ENCODE measurements around the gene CEP152.
"Not testable (repeated sequence)": the region's sequence is repeated elsewhere in the genome, so short reads cannot be mapped to it uniquely, and the experiment has no call there.

CEP152 gene

GRCh38 chr15:48796930-48797329 lies 13.9 kb downstream of the CEP152 start:
- no peaks in the 10 kb centered on the region for H3K9me3 ChIP-seq (ENCODE audit: control insufficient read depth, low read length)
- no peaks in the 10 kb centered on the region for H3K27me3 ChIP-seq (replicated peaks; ENCODE audit: control insufficient read depth, insufficient read depth, low read length, poor library complexity, severe bottlenecking)
- no peaks in the 10 kb centered on the region for H3K4me1 ChIP-seq (ENCODE audit: control insufficient read depth, insufficient read depth, low read length, poor library complexity, severe bottlenecking)
- H3K4me3 ChIP-seq (ENCODE audit: insufficient read depth, low read depth, low read length, poor library complexity, severe bottlenecking), result no peak overlapping the region
- no peak for DNase-seq
- H3K27ac ChIP-seq (ENCODE audit: insufficient read depth, low read length, poor library complexity, severe bottlenecking), result no peak overlapping the region
- H3K36me3 ChIP-seq (ENCODE audit: control insufficient read depth, insufficient read depth, low read length), result no peaks in the 10 kb centered on the region

- no peak overlapping the region for H3K27ac ChIP-seq (ENCODE audit: insufficient read depth, low read length, poor library complexity, severe bottlenecking)
- no peak overlapping the region for H3K4me3 ChIP-seq (ENCODE audit: insufficient read depth, low read depth, low read length, poor library complexity, severe bottlenecking)
- no peaks in the 10 kb centered on the region for H3K9me3 ChIP-seq (ENCODE audit: control insufficient read depth, low read length)
- no peaks in the 10 kb centered on the region for H3K27me3 ChIP-seq (replicated peaks; ENCODE audit: control insufficient read depth, insufficient read depth, low read length, poor library complexity, severe bottlenecking)
- DNase-seq, result no peak
- no peaks in the 10 kb centered on the region for H3K36me3 ChIP-seq (ENCODE audit: control insufficient read depth, insufficient read depth, low read length)
- H3K4me1 ChIP-seq (ENCODE audit: control insufficient read depth, insufficient read depth, low read length, poor library complexity, severe bottlenecking), result no peaks in the 10 kb centered on the region
Measured at GRCh38 chr15:48796521-48796920, 14.3 kb downstream of the CEP152 start.

- H3K9me3 ChIP-seq (ENCODE audit: control insufficient read depth, low read length), result no peaks in the 10 kb centered on the region
- no peaks in the 10 kb centered on the region for H3K4me1 ChIP-seq (ENCODE audit: control insufficient read depth, insufficient read depth, low read length, poor library complexity, severe bottlenecking)
- H3K4me3 ChIP-seq (ENCODE audit: insufficient read depth, low read depth, low read length, poor library complexity, severe bottlenecking), result no peak overlapping the region
- no peak for DNase-seq
- H3K36me3 ChIP-seq (ENCODE audit: control insufficient read depth, insufficient read depth, low read length), result no peaks in the 10 kb centered on the region
- H3K27ac ChIP-seq (ENCODE audit: insufficient read depth, low read length, poor library complexity, severe bottlenecking), result no peak overlapping the region
- H3K27me3 ChIP-seq (replicated peaks; ENCODE audit: control insufficient read depth, insufficient read depth, low read length, poor library complexity, severe bottlenecking), result no peaks in the 10 kb centered on the region
Measured at GRCh38 chr15:48795901-48796300, 15.0 kb downstream of the CEP152 start.

- H3K9me3 ChIP-seq (ENCODE audit: control insufficient read depth, low read length), result no peaks in the 10 kb centered on the region
- H3K27me3 ChIP-seq (replicated peaks; ENCODE audit: control insufficient read depth, insufficient read depth, low read length, poor library complexity, severe bottlenecking), result no peaks in the 10 kb centered on the region
- H3K36me3 ChIP-seq (ENCODE audit: control insufficient read depth, insufficient read depth, low read length), result no peaks in the 10 kb centered on the region
- no peak overlapping the region for H3K27ac ChIP-seq (ENCODE audit: insufficient read depth, low read length, poor library complexity, severe bottlenecking)
- no peak for DNase-seq
- H3K4me1 ChIP-seq (ENCODE audit: control insufficient read depth, insufficient read depth, low read length, poor library complexity, severe bottlenecking), result no peaks in the 10 kb centered on the region
- H3K4me3 ChIP-seq (ENCODE audit: insufficient read depth, low read depth, low read length, poor library complexity, severe bottlenecking), result no peak overlapping the region
Measured at GRCh38 chr15:48794697-48795134, 16.2 kb downstream of the CEP152 start.

GRCh38 chr15:48792408-48792807 lies 18.5 kb downstream of the CEP152 start:
- no peaks in the 10 kb centered on the region for H3K27me3 ChIP-seq (replicated peaks; ENCODE audit: control insufficient read depth, insufficient read depth, low read length, poor library complexity, severe bottlenecking)
- peaks cover 8% of the 10 kb centered on the region for H3K36me3 ChIP-seq (ENCODE audit: control insufficient read depth, insufficient read depth, low read length)
- no peak for DNase-seq
- H3K9me3 ChIP-seq (ENCODE audit: control insufficient read depth, low read length), result no peaks in the 10 kb centered on the region
- H3K27ac ChIP-seq (ENCODE audit: insufficient read depth, low read length, poor library complexity, severe bottlenecking), result no peak overlapping the region
- no peaks in the 10 kb centered on the region for H3K4me1 ChIP-seq (ENCODE audit: control insufficient read depth, insufficient read depth, low read length, poor library complexity, severe bottlenecking)
- no peak overlapping the region for H3K4me3 ChIP-seq (ENCODE audit: insufficient read depth, low read depth, low read length, poor library complexity, severe bottlenecking)

GRCh38 chr15:48790466-48791115 lies 20.3 kb downstream of the CEP152 start:
- H3K27ac ChIP-seq (ENCODE audit: insufficient read depth, low read length, poor library complexity, severe bottlenecking); H3K27me3 ChIP-seq (replicated peaks; ENCODE audit: control insufficient read depth, insufficient read depth, low read length, poor library complexity, severe bottlenecking); DNase-seq; H3K36me3 ChIP-seq (ENCODE audit: control insufficient read depth, insufficient read depth, low read length); H3K4me1 ChIP-seq (ENCODE audit: control insufficient read depth, insufficient read depth, low read length, poor library complexity, severe bottlenecking); H3K9me3 ChIP-seq (ENCODE audit: control insufficient read depth, low read length); H3K4me3 ChIP-seq (ENCODE audit: insufficient read depth, low read depth, low read length, poor library complexity, severe bottlenecking): not testable (repeated sequence)

GRCh38 chr15:48785712-48786111 lies 25.2 kb downstream of the CEP152 start:
- H3K4me1 ChIP-seq (ENCODE audit: control insufficient read depth, insufficient read depth, low read length, poor library complexity, severe bottlenecking), result no peaks in the 10 kb centered on the region
- no peaks in the 10 kb centered on the region for H3K27me3 ChIP-seq (replicated peaks; ENCODE audit: control insufficient read depth, insufficient read depth, low read length, poor library complexity, severe bottlenecking)
- no peaks in the 10 kb centered on the region for H3K9me3 ChIP-seq (ENCODE audit: control insufficient read depth, low read length)
- H3K4me3 ChIP-seq (ENCODE audit: insufficient read depth, low read depth, low read length, poor library complexity, severe bottlenecking), result no peak overlapping the region
- no peak overlapping the region for H3K27ac ChIP-seq (ENCODE audit: insufficient read depth, low read length, poor library complexity, severe bottlenecking)
- peaks cover 18% of the 10 kb centered on the region for H3K36me3 ChIP-seq (ENCODE audit: control insufficient read depth, insufficient read depth, low read length)
- DNase-seq, result no peak

- no peaks in the 10 kb centered on the region for H3K4me1 ChIP-seq (ENCODE audit: control insufficient read depth, insufficient read depth, low read length, poor library complexity, severe bottlenecking)
- H3K27me3 ChIP-seq (replicated peaks; ENCODE audit: control insufficient read depth, insufficient read depth, low read length, poor library complexity, severe bottlenecking), result no peaks in the 10 kb centered on the region
- no peak overlapping the region for H3K27ac ChIP-seq (ENCODE audit: insufficient read depth, low read length, poor library complexity, severe bottlenecking)
- H3K36me3 ChIP-seq (ENCODE audit: control insufficient read depth, insufficient read depth, low read length), result peaks cover 18% of the 10 kb centered on the region
- H3K9me3 ChIP-seq (ENCODE audit: control insufficient read depth, low read length), result no peaks in the 10 kb centered on the region
- DNase-seq, result no peak
- H3K4me3 ChIP-seq (ENCODE audit: insufficient read depth, low read depth, low read length, poor library complexity, severe bottlenecking), result no peak overlapping the region
Measured at GRCh38 chr15:48785195-48785594, 25.7 kb downstream of the CEP152 start.

- Histone ChIP-seq H3K4me3 (ENCODE audit: insufficient read depth, low read depth, low read length, poor library complexity, severe bottlenecking) (no peak overlapping the region), H3K27me3 (replicated peaks; ENCODE audit: control insufficient read depth, insufficient read depth, low read length, poor library complexity, severe bottlenecking) (no peaks in the 10 kb centered on the region), H3K27ac (ENCODE audit: insufficient read depth, low read length, poor library complexity, severe bottlenecking) (no peak overlapping the region), H3K36me3 (ENCODE audit: control insufficient read depth, insufficient read depth, low read length) (peaks cover 18% of the 10 kb centered on the region), H3K9me3 (ENCODE audit: control insufficient read depth, low read length) (no peaks in the 10 kb centered on the region), H3K4me1 (ENCODE audit: control insufficient read depth, insufficient read depth, low read length, poor library complexity, severe bottlenecking) (no peaks in the 10 kb centered on the region)
- DNase-seq, result no peak
Measured at GRCh38 chr15:48784756-48785155, 26.1 kb downstream of the CEP152 start.

GRCh38 chr15:48782911-48783310 lies 28.0 kb downstream of the CEP152 start:
- Histone ChIP-seq H3K4me1 (ENCODE audit: control insufficient read depth, insufficient read depth, low read length, poor library complexity, severe bottlenecking) (no peaks in the 10 kb centered on the region), H3K9me3 (ENCODE audit: control insufficient read depth, low read length) (no peaks in the 10 kb centered on the region), H3K36me3 (ENCODE audit: control insufficient read depth, insufficient read depth, low read length) (peaks cover 9% of the 10 kb centered on the region), H3K27me3 (replicated peaks; ENCODE audit: control insufficient read depth, insufficient read depth, low read length, poor library complexity, severe bottlenecking) (no peaks in the 10 kb centered on the region), H3K4me3 (ENCODE audit: insufficient read depth, low read depth, low read length, poor library complexity, severe bottlenecking) (no peak overlapping the region), H3K27ac (ENCODE audit: insufficient read depth, low read length, poor library complexity, severe bottlenecking) (no peak overlapping the region)
- no peak for DNase-seq
